Measurements from ENCODE around the gene KRTAP10-9. TPM values are rescaled to one million over a fixed set of nuclear protein-coding genes. Genes with fewer than 3 reads are reported as not detected.

The KRTAP10-9 gene
- total RNA-seq, 2 donors from 2014 or later, result not detected

DNA sequence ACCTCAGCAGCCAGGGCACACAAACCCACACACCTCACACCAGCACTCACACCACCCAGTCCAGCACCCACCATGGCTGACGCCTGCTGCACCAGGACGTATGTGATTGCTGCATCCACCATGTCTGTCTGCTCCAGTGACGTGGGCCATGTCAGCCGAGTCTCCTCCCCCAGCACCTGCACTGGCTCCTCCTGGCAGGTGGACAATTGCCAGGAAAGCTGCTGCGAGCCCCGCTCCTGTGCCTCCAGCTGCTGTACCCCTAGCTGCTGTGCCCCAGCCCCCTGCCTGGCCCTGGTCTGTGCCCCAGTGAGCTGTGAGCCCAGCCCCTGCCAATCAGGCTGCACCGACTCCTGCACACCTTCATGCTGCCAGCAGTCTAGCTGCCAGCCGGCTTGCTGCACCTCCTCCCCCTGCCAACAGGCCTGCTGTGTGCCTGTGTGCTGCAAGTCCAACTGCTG lies 14.8 kb upstream of the KRTAP10-9 start, which contains the start of gene KRTAP10-8:
Gene KRTAP10-8 (plus strand): TSS at position 51 of the 458 bp plus-strand sequence. CDS start 22 bp downstream, at position 73.
- H3K36me3 ChIP-seq, result no peaks in the 10 kb centered on the region
- no peak for DNase-seq
- no peaks in the 10 kb centered on the region for H3K27me3 ChIP-seq
- H3K4me3 ChIP-seq, result no peak within 1 kb of the TSS
- no peak within 1 kb of the TSS for H3K9ac ChIP-seq (ENCODE audit: low read depth in 2 of 2, low read length in 2 of 2)
- no peaks in the 10 kb centered on the region for H3K9me3 ChIP-seq
- no peaks in the 10 kb centered on the region for H3K4me1 ChIP-seq
- TF ChIP-seq CTCF (IDR thresholded peaks at IDR 0.05), result no peak
- intact Hi-C loops (cut with DNase I), result no loop called here
- H3K27ac ChIP-seq, result no peak within 1 kb of the TSS

DNA sequence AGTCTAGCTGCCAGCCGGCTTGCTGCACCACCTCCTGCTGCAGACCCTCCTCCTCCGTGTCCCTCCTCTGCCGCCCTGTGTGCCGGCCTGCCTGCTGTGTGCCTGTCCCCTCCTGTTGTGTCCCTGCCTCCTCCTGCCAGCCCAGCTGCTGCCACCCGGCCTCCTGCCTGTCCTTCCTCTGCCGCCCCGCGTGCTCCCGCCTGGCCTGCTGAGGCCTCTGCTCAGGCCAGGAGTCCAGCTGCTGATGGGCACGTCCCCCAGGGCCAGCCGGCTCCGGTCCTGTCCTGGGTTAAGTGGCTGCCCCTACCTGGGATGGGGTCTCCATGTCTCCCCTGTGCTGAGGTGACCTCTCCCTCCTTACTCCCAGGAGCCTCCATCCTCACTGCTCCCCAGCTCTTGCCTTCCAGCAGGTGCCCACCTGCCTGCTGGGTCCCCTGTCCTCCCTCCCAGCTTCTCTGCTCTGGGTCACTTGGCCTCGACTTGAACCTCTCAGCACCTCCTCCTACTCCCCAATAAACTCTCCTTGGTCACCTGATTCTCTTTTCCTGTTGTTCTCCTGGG lies 14.1 kb upstream of the KRTAP10-9 start:
- intact Hi-C loops (cut with DNase I), result no loop called here
- Histone ChIP-seq H3K36me3 (no peaks in the 10 kb centered on the region), H3K27me3 (no peaks in the 10 kb centered on the region), H3K4me1 (no peaks in the 10 kb centered on the region), H3K9ac (ENCODE audit: low read depth in 2 of 2, low read length in 2 of 2) (no peak overlapping the region), H3K27ac (no peak overlapping the region), H3K9me3 (no peaks in the 10 kb centered on the region), H3K4me3 (no peak overlapping the region)
- DNase-seq, result no peak
- no peak for TF ChIP-seq CTCF (IDR thresholded peaks at IDR 0.05)

- H3K9ac ChIP-seq (ENCODE audit: low read depth in 2 of 2, low read length in 2 of 2), result no peak overlapping the region
- no peak for TF ChIP-seq CTCF (IDR thresholded peaks at IDR 0.05)
- no peak overlapping the region for H3K4me3 ChIP-seq
- DNase-seq, result no peak
- H3K36me3 ChIP-seq, result no peaks in the 10 kb centered on the region
- no peaks in the 10 kb centered on the region for H3K27me3 ChIP-seq
- H3K27ac ChIP-seq, result no peak overlapping the region
- H3K4me1 ChIP-seq, result no peaks in the 10 kb centered on the region
- intact Hi-C loops (cut with DNase I), result no loop called here
- no peaks in the 10 kb centered on the region for H3K9me3 ChIP-seq
Observed at GRCh38 chr21:44613386-44614155, 13.3 kb upstream of the KRTAP10-9 start.

DNA sequence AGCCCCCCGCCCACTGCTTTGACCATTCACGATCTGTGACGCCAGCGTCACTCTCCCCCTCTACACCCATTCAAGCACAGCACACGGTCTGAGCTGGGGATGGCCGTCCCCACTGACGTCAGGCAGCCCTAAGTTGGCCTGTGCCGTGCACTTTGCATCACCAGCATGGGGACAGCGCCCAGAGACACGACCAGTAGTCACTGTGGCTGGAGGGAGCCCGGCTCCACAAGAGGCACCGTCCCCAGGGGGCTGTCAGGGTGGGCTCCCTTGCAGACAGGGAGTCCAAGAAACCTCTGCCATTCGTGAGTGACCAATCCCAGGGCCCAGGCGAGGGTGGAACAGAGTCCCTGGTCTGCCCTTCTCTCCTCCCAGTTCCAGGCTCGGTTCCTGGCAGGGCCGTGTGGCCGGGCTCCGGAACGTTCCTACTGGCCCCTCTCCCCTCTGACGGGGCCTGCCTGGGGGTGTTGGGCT lies 12.7 kb upstream of the KRTAP10-9 start:
- Histone ChIP-seq H3K4me1 (no peaks in the 10 kb centered on the region), H3K9ac (ENCODE audit: low read depth in 2 of 2, low read length in 2 of 2) (no peak overlapping the region), H3K27me3 (no peaks in the 10 kb centered on the region), H3K27ac (no peak overlapping the region), H3K9me3 (no peaks in the 10 kb centered on the region), H3K4me3 (no peak overlapping the region), H3K36me3 (no peaks in the 10 kb centered on the region)
- intact Hi-C loops (cut with DNase I), result no loop called here
- DNase-seq, result no peak
- TF ChIP-seq CTCF (IDR thresholded peaks at IDR 0.05), result no peak

DNA sequence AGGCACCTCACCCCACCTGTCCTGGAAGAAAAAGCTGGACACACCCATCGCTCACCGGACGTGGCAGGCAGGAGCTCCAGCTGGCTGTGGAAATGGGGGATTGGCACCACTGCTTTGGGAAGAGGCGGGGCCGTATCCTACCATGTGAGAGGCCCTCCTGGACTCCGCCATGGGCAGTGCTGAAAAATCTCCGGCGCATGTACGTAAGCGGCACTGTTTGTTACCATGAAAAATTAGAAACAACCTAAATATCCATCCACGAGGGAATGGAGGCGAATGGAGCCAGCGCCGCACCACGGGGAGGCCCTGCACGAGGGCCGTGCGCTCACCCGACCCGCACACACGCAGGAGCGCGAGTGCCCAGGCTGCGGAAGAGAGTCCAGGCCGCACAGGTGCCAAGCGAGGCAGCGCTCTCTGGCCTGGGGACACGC lies 11.9 kb upstream of the KRTAP10-9 start:
- Histone ChIP-seq H3K9me3 (no peaks in the 10 kb centered on the region), H3K9ac (ENCODE audit: low read depth in 2 of 2, low read length in 2 of 2) (no peak overlapping the region), H3K4me1 (no peaks in the 10 kb centered on the region), H3K27ac (no peak overlapping the region), H3K27me3 (no peaks in the 10 kb centered on the region), H3K4me3 (no peak overlapping the region), H3K36me3 (no peaks in the 10 kb centered on the region)
- intact Hi-C loops (cut with DNase I), result no loop called here
- TF ChIP-seq CTCF (IDR thresholded peaks at IDR 0.05), result no peak
- no peak for DNase-seq
